HCT116 (cell line): Measurements from ENCODE around the gene GCNT2. TPM values are rescaled to one million over a fixed set of nuclear protein-coding genes. Genes with fewer than 3 reads are reported as not detected.

Source experiments
- ATAC-seq: fragments of 200-7000 bp; cut with Tn5 transposase; 2 replicates; pipeline ENCODE4 v1.9.1; 2020; ENCODE audit warnings: mild to moderate bottlenecking, moderate library complexity
- BruUV-seq: library from RNA; stranded (reverse); fragments of 400-500 nt; replicated peaks from 2 replicates; lab custom pipeline; 2021; lab: Mats Ljungman, UMichigan
- CTCF ChIA-PET: fragments of 300-600 bp; sonication (Branson Sonifier 250); formaldehyde crosslinking; loops from one replicate; lab custom pipeline; 2021; ENCODE audit warnings: antibody characterized with exemption; lab: Charles Lee
- POLR2A ChIA-PET: fragments of 300-600, 350-600 bp; sonication (Branson Sonifier 250); formaldehyde crosslinking; loops from one replicate; lab custom pipeline; 2021; ENCODE audit warnings: antibody characterized with exemption; lab: Charles Lee
- RAD21 ChIA-PET, 2 experiments: fragments of 300-600 bp; sonication (Branson Sonifier 250); formaldehyde crosslinking; loops; one replicate each; lab custom pipeline; 2023; ENCODE audit warnings: low total read pairs in 2 of 2; ENCODE audit not compliant: uncharacterized antibody in 2 of 2, unreplicated experiment in 2 of 2, low non-redundant PET in 1 of 2; lab: Charles Lee
- DNase-seq: peaks from one replicate; pipeline ENCODE4 v3.0.0-alpha.2; 2010; ENCODE audit warnings: low read depth, low spot score
- H2AFZ ChIP-seq: fragments of 200-600 bp; shearing (Covaris generic), sonication (generic); 2 replicates; pipeline ENCODE4 v1.6.1; 2017; ENCODE audit warnings: low read depth, mixed run types, mixed read lengths, antibody characterized with exemption, low read length; ENCODE audit not compliant: poor library complexity, severe bottlenecking
- H3K27ac ChIP-seq: 2 replicates; pipeline ENCODE4 v1.5.1; 2012; ENCODE audit warnings: low read depth, low read length
- H3K27me3 ChIP-seq: fragments of 200-600 bp; sonication (generic); 2 replicates; pipeline ENCODE4 v1.6.1; 2016; ENCODE audit warnings: mixed run types, low read length, mixed read lengths; ENCODE audit not compliant: insufficient read depth
- H3K36me3 ChIP-seq, 2 experiments: fragments of 200-500 bp in 1 of 2; fragments of 200-600 bp in 1 of 2; sonication (Bioruptor generic) in 1 of 2; sonication (generic) in 1 of 2; 2 replicates each; pipeline versions ENCODE4 v1.5.1 to v1.6.1; 2014 to 2016; ENCODE audit warnings: low read length in 2 of 2, inconsistent platforms in 1 of 2, mixed read lengths in 1 of 2, mixed run types in 1 of 2; ENCODE audit not compliant: insufficient read depth in 2 of 2, control insufficient read depth in 1 of 2
- H3K4me1 ChIP-seq, 2 experiments: fragments of 200-600 bp in 1 of 2; sonication (generic) in 1 of 2; 2 replicates each; pipeline versions ENCODE4 v1.5.1 to v1.6.1; 2012 to 2017; ENCODE audit warnings: low read length in 2 of 2, inconsistent platforms in 1 of 2, mild to moderate bottlenecking in 1 of 2, mixed read lengths in 1 of 2, mixed run types in 1 of 2, moderate library complexity in 1 of 2; ENCODE audit not compliant: insufficient read depth in 2 of 2, control insufficient read depth in 1 of 2
- H3K4me2 ChIP-seq: fragments of 200-600 bp; sonication (generic); 2 replicates; pipeline ENCODE4 v1.6.1; 2017; ENCODE audit warnings: mixed run types, low read length, mixed read lengths
- H3K4me3 ChIP-seq, 2 experiments: fragments of 200-600 bp in 1 of 2; sonication (generic) in 1 of 2; replicated peaks in 1 of 2; 2 replicates each; pipeline ENCODE4 v1.5.1; 2011 to 2016; ENCODE audit warnings: low read length in 2 of 2, control low read depth in 1 of 2, low read depth in 1 of 2, mild to moderate bottlenecking in 1 of 2, mixed read lengths in 1 of 2, mixed run types in 1 of 2
- H3K79me2 ChIP-seq: fragments of 200-600 bp; sonication (generic); 2 replicates; pipeline ENCODE4 v1.6.1; 2017; ENCODE audit warnings: mild to moderate bottlenecking, mixed run types, low read length, moderate library complexity, mixed read lengths; ENCODE audit not compliant: insufficient read depth
- H3K9ac ChIP-seq: fragments of 200-600 bp; sonication (generic); 2 replicates; pipeline ENCODE4 v1.6.1; 2016; ENCODE audit warnings: low read length, mixed read lengths
- H3K9me2 ChIP-seq: fragments of 200-600 bp; sonication (generic), shearing (Covaris generic); 2 replicates; pipeline ENCODE4 v1.6.1; 2017; ENCODE audit warnings: mixed run types, mild to moderate bottlenecking, moderate library complexity; ENCODE audit not compliant: insufficient read depth
- H3K9me3 ChIP-seq, 2 experiments: fragments of 200-500 bp in 1 of 2; fragments of 200-600 bp in 1 of 2; sonication (Bioruptor generic) in 1 of 2; sonication (generic) in 1 of 2; 2 replicates each; pipeline ENCODE4 v1.6.1; 2014 to 2017; ENCODE audit warnings: low read length in 2 of 2, mixed read lengths in 2 of 2, inconsistent platforms in 1 of 2, low read depth in 1 of 2, mild to moderate bottlenecking in 1 of 2, mixed run types in 1 of 2, moderate library complexity in 1 of 2; ENCODE audit not compliant: control insufficient read depth in 1 of 2, insufficient read depth in 1 of 2
- H4K20me1 ChIP-seq: fragments of 200-600 bp; sonication (generic), shearing (Covaris generic); 2 replicates; pipeline ENCODE4 v1.6.1; 2017; ENCODE audit warnings: mixed run types, mild to moderate bottlenecking, moderate library complexity; ENCODE audit not compliant: insufficient read depth
- CBX3 ChIP-seq: IDR thresholded peaks from 2 replicates; pipeline ENCODE4 v1.6.1; 2012; ENCODE audit warnings: low read depth
- CEBPB ChIP-seq: IDR thresholded peaks from 2 replicates; pipeline ENCODE4 v1.6.1; 2012; ENCODE audit warnings: low read depth
- ELF1 ChIP-seq: IDR thresholded peaks from 2 replicates; pipeline ENCODE4 v1.6.1; 2012; ENCODE audit warnings: low read depth, borderline replicate concordance
- EZH2 ChIP-seq: fragments of 200-600 bp; sonication (generic); IDR thresholded peaks from 2 replicates; pipeline ENCODE4 v1.6.1; 2017; ENCODE audit warnings: antibody characterized with exemption, mixed run types
- EZH2phosphoT487 ChIP-seq: fragments of 200-600 bp; IDR thresholded peaks from 2 replicates; pipeline ENCODE4 v1.6.1; 2018; ENCODE audit warnings: antibody characterized with exemption, borderline replicate concordance
- FOSL1 ChIP-seq: IDR thresholded peaks from 2 replicates; pipeline ENCODE4 v1.6.1; 2012; ENCODE audit warnings: low read depth
- JUND ChIP-seq: IDR thresholded peaks from 2 replicates; pipeline ENCODE4 v1.6.1; 2012
- POLR2AphosphoS5 ChIP-seq: IDR thresholded peaks from 2 replicates; pipeline ENCODE4 v1.6.1; 2011; ENCODE audit warnings: mild to moderate bottlenecking, low read depth, low read length, moderate library complexity
- SIN3A ChIP-seq: IDR thresholded peaks from 2 replicates; pipeline ENCODE4 v1.6.1; 2012; ENCODE audit warnings: low read depth
- SRF ChIP-seq: IDR thresholded peaks from 2 replicates; pipeline ENCODE4 v1.6.1; 2012; ENCODE audit warnings: low read depth
- TCF7L2 ChIP-seq: IDR thresholded peaks from 2 replicates; pipeline ENCODE4 v1.7.0; 2011; ENCODE audit warnings: borderline replicate concordance, inconsistent platforms; ENCODE audit not compliant: insufficient read depth, insufficient read length; ENCODE audit errors: extremely low read depth
- YY1 ChIP-seq: IDR thresholded peaks from 2 replicates; pipeline ENCODE4 v1.6.1; 2011; ENCODE audit warnings: low read length, low read depth, moderate library complexity, mild to moderate bottlenecking; ENCODE audit not compliant: insufficient replicate concordance; ENCODE audit errors: extremely low read depth
- ZFX ChIP-seq: fragments of 450-650 bp; IDR thresholded peaks from 2 replicates; pipeline ENCODE4 v1.6.1; 2017
- ZNF274 ChIP-seq: fragments of 200-500 bp; sonication (Bioruptor generic); IDR thresholded peaks from 2 replicates; pipeline ENCODE4 v1.6.1; 2014; ENCODE audit warnings: mild to moderate bottlenecking, low read depth, low read length, inconsistent platforms
- intact Hi-C: fragments of 100-400 bp; cut with micrococcal nuclease; formaldehyde crosslinking; loops from 2 replicates; pipeline ENCODE4 v1.10.0; 2022
- total RNA-seq: library from RNA; stranded (reverse); gene quantifications from one replicate; pipeline ENCODE4 v1.2.1, GENCODE V29; 2021; ENCODE audit not compliant: unreplicated experiment
- TF ChIP-seq, protein P1 (sequence below): IDR thresholded peaks from 2 replicates; pipeline ENCODE4 v1.6.1; 2012
- TF ChIP-seq, protein P2 (sequence below): IDR thresholded peaks from 2 replicates; pipeline ENCODE4 v1.6.1; 2012; ENCODE audit warnings: low read depth
- TF ChIP-seq, protein P3 (sequence below): IDR thresholded peaks from 2 replicates; pipeline ENCODE4 v1.6.1; 2012

The GCNT2 gene
- total RNA-seq, 1 experiment from 2014 or later: 0.74 TPM

DNA sequence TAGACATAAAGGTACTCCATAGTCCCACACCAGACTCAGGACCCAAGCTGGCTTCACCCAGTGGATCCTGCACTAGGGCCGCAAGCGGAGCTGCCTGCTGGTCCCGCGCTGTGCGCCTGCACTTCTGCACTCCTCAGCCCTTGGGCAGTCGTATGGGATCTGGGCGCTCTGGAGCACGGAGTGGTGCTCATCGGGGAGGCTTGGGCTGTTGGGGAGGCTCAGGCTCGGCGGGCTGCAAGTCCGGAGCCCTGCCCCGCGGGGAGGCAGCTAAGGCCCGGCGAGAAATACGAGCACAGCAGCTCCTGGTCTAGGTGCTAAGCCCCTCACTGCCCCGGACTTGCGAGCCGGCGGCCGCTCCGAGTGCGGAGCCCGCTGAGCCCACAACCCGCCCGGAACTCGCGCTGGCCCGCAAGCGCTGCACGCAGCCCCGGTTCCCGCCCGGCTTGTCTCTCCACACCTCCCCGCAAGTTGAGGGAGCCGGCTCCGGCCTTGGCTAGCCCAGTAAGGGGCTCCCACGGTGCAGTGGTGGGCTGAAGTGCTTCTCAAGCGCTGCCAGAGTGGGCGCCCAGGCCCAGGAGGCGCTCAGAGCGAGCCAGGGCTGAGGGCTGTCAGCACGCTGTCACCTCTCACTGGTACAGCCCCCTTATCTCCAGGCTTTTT is 33.4 kb upstream of the GCNT2 start:
- Histone ChIP-seq H3K27me3 (no peaks in the 10 kb centered on the region), H3K4me3 (no peak overlapping the region), H3K4me2 (no peak overlapping the region), H4K20me1 (no peaks in the 10 kb centered on the region), H3K9me2 (no peaks in the 10 kb centered on the region), H3K9ac (no peak overlapping the region), H3K4me1 (no peaks in the 10 kb centered on the region; a peak in 1 of 4 replicates), H3K79me2 (no peaks in the 10 kb centered on the region), H3K27ac (no peak overlapping the region), H3K36me3 (no peaks in the 10 kb centered on the region), H2AFZ (no peak overlapping the region), H3K9me3 (no peaks in the 10 kb centered on the region)
- ChIA-PET RAD21 (no interaction called here), POLR2A (no interaction called here), CTCF (interaction anchor here (1.3 kb wide), 1 partner anchor 9 kb away, joined by 5 read pairs; no protein-coding TSS in a partner anchor)
- TF ChIP-seq ZFX (no peak), SRF (no peak), CBX3 (no peak), CEBPB (no peak), EZH2 (no peak), JUND (no peak), EZH2phosphoT487 (no peak), FOSL1 (no peak), YY1 (no peak), POLR2AphosphoS5 (no peak), SIN3A (no peak), ELF1 (no peak), ZNF274 (no peak), TCF7L2 (no peak)
- TF ChIP-seq, protein P1, sequence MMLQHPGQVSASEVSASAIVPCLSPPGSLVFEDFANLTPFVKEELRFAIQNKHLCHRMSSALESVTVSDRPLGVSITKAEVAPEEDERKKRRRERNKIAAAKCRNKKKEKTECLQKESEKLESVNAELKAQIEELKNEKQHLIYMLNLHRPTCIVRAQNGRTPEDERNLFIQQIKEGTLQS: no peak
- TF ChIP-seq, protein P2, sequence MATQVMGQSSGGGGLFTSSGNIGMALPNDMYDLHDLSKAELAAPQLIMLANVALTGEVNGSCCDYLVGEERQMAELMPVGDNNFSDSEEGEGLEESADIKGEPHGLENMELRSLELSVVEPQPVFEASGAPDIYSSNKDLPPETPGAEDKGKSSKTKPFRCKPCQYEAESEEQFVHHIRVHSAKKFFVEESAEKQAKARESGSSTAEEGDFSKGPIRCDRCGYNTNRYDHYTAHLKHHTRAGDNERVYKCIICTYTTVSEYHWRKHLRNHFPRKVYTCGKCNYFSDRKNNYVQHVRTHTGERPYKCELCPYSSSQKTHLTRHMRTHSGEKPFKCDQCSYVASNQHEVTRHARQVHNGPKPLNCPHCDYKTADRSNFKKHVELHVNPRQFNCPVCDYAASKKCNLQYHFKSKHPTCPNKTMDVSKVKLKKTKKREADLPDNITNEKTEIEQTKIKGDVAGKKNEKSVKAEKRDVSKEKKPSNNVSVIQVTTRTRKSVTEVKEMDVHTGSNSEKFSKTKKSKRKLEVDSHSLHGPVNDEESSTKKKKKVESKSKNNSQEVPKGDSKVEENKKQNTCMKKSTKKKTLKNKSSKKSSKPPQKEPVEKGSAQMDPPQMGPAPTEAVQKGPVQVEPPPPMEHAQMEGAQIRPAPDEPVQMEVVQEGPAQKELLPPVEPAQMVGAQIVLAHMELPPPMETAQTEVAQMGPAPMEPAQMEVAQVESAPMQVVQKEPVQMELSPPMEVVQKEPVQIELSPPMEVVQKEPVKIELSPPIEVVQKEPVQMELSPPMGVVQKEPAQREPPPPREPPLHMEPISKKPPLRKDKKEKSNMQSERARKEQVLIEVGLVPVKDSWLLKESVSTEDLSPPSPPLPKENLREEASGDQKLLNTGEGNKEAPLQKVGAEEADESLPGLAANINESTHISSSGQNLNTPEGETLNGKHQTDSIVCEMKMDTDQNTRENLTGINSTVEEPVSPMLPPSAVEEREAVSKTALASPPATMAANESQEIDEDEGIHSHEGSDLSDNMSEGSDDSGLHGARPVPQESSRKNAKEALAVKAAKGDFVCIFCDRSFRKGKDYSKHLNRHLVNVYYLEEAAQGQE: no peak
- TF ChIP-seq, protein P3, sequence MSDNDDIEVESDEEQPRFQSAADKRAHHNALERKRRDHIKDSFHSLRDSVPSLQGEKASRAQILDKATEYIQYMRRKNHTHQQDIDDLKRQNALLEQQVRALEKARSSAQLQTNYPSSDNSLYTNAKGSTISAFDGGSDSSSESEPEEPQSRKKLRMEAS: no peak
- intact Hi-C loops: no loop called here
- DNase-seq (no peak), ATAC-seq (no peak)
- no TSS peak for BruUV-seq
